ENCODE data around the gene CRBN. TPM values are rescaled to one million over a fixed set of nuclear protein-coding genes. Genes with fewer than 3 reads are reported as not detected.

The CRBN gene
- total RNA-seq, 2 donors from 2014 or later: 48.3 to 62.9 TPM

GRCh38 chr3:3101660-3102458, 77.6 kb downstream of the CRBN start:
- Mint-ChIP-seq H3K27me3 (ENCODE audit: low read depth) (peaks cover 10% of the 10 kb centered on the region), H3K27ac (no peak overlapping the region), H3K36me3 (ENCODE audit: insufficient read depth in 2 of 2) (no peaks in the 10 kb centered on the region), H3K4me1 (ENCODE audit: low read depth) (peaks cover 11% of the 10 kb centered on the region), H3K9me3 (no peaks in the 10 kb centered on the region), H3K4me3 (no peak overlapping the region)
- DNase-seq (no peak), ATAC-seq (replicated peaks in 1 of 2) (peak in 1 of 2 donors; percentile 71)

Other genes with a start within 250 kb of the CRBN start
- 1 to 10 TPM in 1 of 2 donors, under 1 TPM in 1; 0.77 to 1.5 TPM for gene IL5RA, start 69.3 kb downstream of the CRBN start, total RNA-seq
- 10 to 100 TPM; 33.6 to 41.5 TPM for gene TRNT1, start 52.8 kb downstream of the CRBN start, total RNA-seq